ENCODE results near the gene DTNB. TPM values are rescaled to one million over a fixed set of nuclear protein-coding genes. Genes with fewer than 3 reads are reported as not detected.

The DTNB gene
- total and polyA plus RNA-seq, 2 donors (not counting 3 experiments of a cell fraction or from before 2014, with no cell fraction given), result 11.5 to 17.0 TPM

DNA sequence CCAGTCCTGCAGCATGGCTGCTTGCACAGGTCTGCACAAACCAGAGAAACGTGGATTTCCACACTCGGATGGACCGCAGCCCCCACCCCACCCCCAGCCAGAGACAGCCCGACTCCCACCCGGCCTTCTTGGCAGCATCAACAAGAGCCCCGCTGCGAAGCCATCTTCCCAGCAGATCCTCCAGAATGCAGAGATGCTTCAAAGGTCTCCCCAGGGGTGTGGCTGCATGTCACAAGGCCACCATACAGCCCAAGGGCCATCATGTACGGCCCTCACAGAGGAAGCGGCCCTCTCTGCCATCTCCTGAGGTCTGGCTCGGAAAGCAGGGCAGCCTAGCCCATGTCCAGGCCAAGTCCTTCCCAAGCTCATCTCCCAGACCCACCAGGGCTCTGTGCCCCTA is 343.1 kb downstream of the DTNB start:
- ChIA-PET POLR2A (no interaction called here), CTCF (interaction anchor here (1.0 kb wide), 1 partner anchor 32 kb away, joined by 3 read pairs; no protein-coding TSS in a partner anchor)
- no peaks in the 10 kb centered on the region for H3K4me1 ChIP-seq (ENCODE audit: control insufficient read depth, extremely low read depth, insufficient read depth, low read length)
- H3K27me3 ChIP-seq (ENCODE audit: control insufficient read depth in 2 of 2, insufficient read depth in 2 of 2, low read length in 2 of 2), result no peaks in the 10 kb centered on the region
- H3K79me2 ChIP-seq (ENCODE audit: control insufficient read depth, insufficient read depth, low read length), result no peaks in the 10 kb centered on the region
- H4K20me1 ChIP-seq (replicated peaks; ENCODE audit: control insufficient read depth, extremely low read depth, insufficient read depth, low read length), result no peaks in the 10 kb centered on the region
- FAIRE-seq, result no peak
- H3K9me1 ChIP-seq (replicated peaks; ENCODE audit: control insufficient read depth, extremely low read depth, insufficient read depth, low read length), result no peaks in the 10 kb centered on the region
- no TSS peak for BruUV-seq (replicated peaks)
- H3K27ac ChIP-seq (ENCODE audit: insufficient read depth, low read depth, low read length), result no peak overlapping the region
- no peak overlapping the region for H2AFZ ChIP-seq (ENCODE audit: low read depth, low read length)
- dilution Hi-C loops (cut with MboI; ENCODE audit: extremely low pct_ligation_motif_present, low sequenced_read_pairs), result no loop called here
- intact Hi-C loops (cut with micrococcal nuclease), result no loop called here
- DNase-seq (ENCODE audit: low read depth, low spot score), result no peak
- TF ChIP-seq POLR2A (IDR thresholded peaks at IDR 0.05; ENCODE audit: low read depth, low read length) (no peak), MYC (IDR thresholded peaks at IDR 0.05; ENCODE audit: low read depth, low read length) (no peak), GATA2 (IDR thresholded peaks at IDR 0.05; ENCODE audit: insufficient read depth, insufficient read length, low read depth, low read length) (no peak), CTCF (IDR thresholded peaks at IDR 0.05; ENCODE audit: extremely low read depth in 1 of 2, insufficient read depth in 1 of 2, low read depth in 1 of 2, low read length in 2 of 2) (no peak), FOS (IDR thresholded peaks at IDR 0.05; ENCODE audit: borderline replicate concordance, insufficient read depth, low read length) (no peak), JUN (IDR thresholded peaks at IDR 0.05; ENCODE audit: borderline replicate concordance, insufficient read depth, insufficient read length, low read depth) (no peak), EZH2 (IDR thresholded peaks at IDR 0.05; ENCODE audit: borderline replicate concordance, low read depth, low read length, severe bottlenecking) (no peak), POLR2AphosphoS5 (IDR thresholded peaks at IDR 0.05; ENCODE audit: insufficient read depth, low read depth, low read length) (no peak)
- TF ChIP-seq, protein P1, sequence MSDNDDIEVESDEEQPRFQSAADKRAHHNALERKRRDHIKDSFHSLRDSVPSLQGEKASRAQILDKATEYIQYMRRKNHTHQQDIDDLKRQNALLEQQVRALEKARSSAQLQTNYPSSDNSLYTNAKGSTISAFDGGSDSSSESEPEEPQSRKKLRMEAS (IDR thresholded peaks at IDR 0.05; ENCODE audit: insufficient read depth, insufficient read length), result no peak
- no peak overlapping the region for H3K4me3 ChIP-seq (replicated peaks in 1 of 3; ENCODE audit: insufficient read depth in 1 of 3, low read depth in 1 of 3, low read length in 3 of 3)
- peaks cover 0 to 4% of the 10 kb centered on the region in 2 experiments for H3K36me3 ChIP-seq (ENCODE audit: control insufficient read depth in 2 of 2, extremely low read depth in 1 of 2, insufficient read depth in 2 of 2, low read length in 2 of 2)
- H3K9ac ChIP-seq (replicated peaks; ENCODE audit: extremely low read depth, insufficient read depth, low read length), result no peak overlapping the region
- no peak overlapping the region for H3K4me2 ChIP-seq (ENCODE audit: insufficient read depth, low read length)
- H3K9me3 ChIP-seq (replicated peaks; ENCODE audit: control insufficient read depth, insufficient read depth, low read length), result no peaks in the 10 kb centered on the region
